ENCODE data around the gene WDFY3. TPM values are rescaled to one million over a fixed set of nuclear protein-coding genes. Genes with fewer than 3 reads are reported as not detected.

The WDFY3 gene
- total and polyA plus RNA-seq, 2 of the 13 experiments (the other 11 are each of a cell fraction or from before 2014, with no cell fraction given), result 16.7 to 24.5 TPM

DNA sequence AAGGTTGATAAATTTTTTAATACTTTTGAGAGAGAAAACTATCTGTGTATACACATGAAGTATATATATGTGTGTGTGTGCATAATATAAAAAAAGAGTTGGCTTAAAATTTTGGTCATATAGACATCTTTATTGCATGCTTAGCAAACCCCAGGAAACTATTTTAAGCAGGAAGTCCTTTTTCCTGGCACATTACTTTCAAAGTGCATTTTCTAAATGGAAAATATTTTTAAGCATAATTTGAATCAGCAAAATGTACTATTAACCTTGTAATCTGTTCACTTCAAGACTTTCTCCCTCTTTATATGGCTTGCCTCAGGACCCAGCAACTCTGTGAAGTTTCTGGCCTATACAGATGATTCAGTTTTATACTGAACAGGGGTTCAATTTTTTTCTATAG lies 277.3 kb downstream of the WDFY3 start:
- no peak for FAIRE-seq
- DNase-seq (ENCODE audit: low spot score), result no peak
- no peak for TF ChIP-seq STAG1 (CRISPR knock-in tag; IDR thresholded peaks at IDR 0.05)
- no peak for TF ChIP-seq POGZ (CRISPR knock-in tag; IDR thresholded peaks at IDR 0.05)
- no peak for TF ChIP-seq ELF1 (CRISPR knock-in tag; IDR thresholded peaks at IDR 0.05)
- TF ChIP-seq ZNF776 (CRISPR knock-in tag; IDR thresholded peaks at IDR 0.05), result no peak
- TF ChIP-seq ZFP36L2 (CRISPR knock-in tag; IDR thresholded peaks at IDR 0.05), result no peak
- no peak for TF ChIP-seq ZBTB42 (CRISPR knock-in tag; IDR thresholded peaks at IDR 0.05)
- peaks cover 9 to 37% of the 10 kb centered on the region in 2 experiments for H3K36me3 ChIP-seq (replicated peaks in 1 of 2; ENCODE audit: control insufficient read depth in 1 of 2, insufficient read depth in 2 of 2, low read length in 2 of 2)
- H3K4me2 ChIP-seq (ENCODE audit: low read depth, low read length), result no peak overlapping the region
- in situ Hi-C loops (cut with HindIII; ENCODE audit: extremely low pct_ligation_motif_present, low pct_unique_long_range_greater_than_20kb) (no loop called here), intact Hi-C loops (cut with micrococcal nuclease; ENCODE audit: unreplicated experiment) (no loop called here)
- no TSS peak for BruUV-seq (replicated peaks)
- no peak overlapping the region for H3K27ac ChIP-seq (ENCODE audit: extremely low read length, insufficient read depth, low read length)
- H3K79me2 ChIP-seq (ENCODE audit: insufficient read depth, low read length), result no peaks in the 10 kb centered on the region
- H3K9ac ChIP-seq (ENCODE audit: insufficient read depth, low read depth, low read length), result no peak overlapping the region
- no peak overlapping the region for H3K4me3 ChIP-seq (replicated peaks in 1 of 3; ENCODE audit: insufficient read depth in 1 of 3, low read depth in 2 of 3, low read length in 3 of 3)
- no peak overlapping the region for H2AFZ ChIP-seq (ENCODE audit: low read length)
- H3K9me3 ChIP-seq (ENCODE audit: low read length), result no peaks in the 10 kb centered on the region
- no peak for ATAC-seq
- no peaks in the 10 kb centered on the region for H3K27me3 ChIP-seq (ENCODE audit: control insufficient read depth in 1 of 2, insufficient read depth in 2 of 2, low read length in 2 of 2)
- no peaks in the 10 kb centered on the region for H3K4me1 ChIP-seq (ENCODE audit: insufficient read depth, low read length)
- CTCF ChIA-PET (ENCODE audit: low intra/inter-chr PET ratio, low total read pairs), result no interaction called here
- POLR2A ChIA-PET, result no interaction called here
- no peaks in the 10 kb centered on the region for H4K20me1 ChIP-seq (ENCODE audit: insufficient read depth, low read length)

DNA sequence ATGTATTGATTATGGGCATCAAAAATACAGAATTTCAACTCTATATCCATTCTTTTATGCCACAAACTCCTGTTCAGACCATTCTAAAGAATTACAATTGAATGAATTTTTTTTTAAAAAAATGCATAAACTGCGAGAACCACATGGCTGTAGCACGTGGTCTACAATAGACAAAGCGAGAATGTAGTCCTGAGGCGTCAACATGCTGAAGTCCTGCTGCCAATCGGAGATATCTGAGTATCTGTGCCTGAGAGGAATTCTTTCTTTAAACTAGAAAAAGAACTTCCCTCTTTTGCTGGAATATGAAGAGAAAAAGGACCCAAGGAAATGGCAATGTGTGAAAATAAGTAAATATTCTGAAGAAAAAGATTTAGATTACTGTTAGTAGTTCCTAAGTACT lies 277.9 kb downstream of the WDFY3 start:
- Histone ChIP-seq H3K79me2 (ENCODE audit: insufficient read depth, low read length) (no peaks in the 10 kb centered on the region), H3K4me3 (replicated peaks in 1 of 3; ENCODE audit: insufficient read depth in 1 of 3, low read depth in 2 of 3, low read length in 3 of 3) (no peak overlapping the region), H3K4me1 (ENCODE audit: insufficient read depth, low read length) (no peaks in the 10 kb centered on the region), H3K9ac (ENCODE audit: insufficient read depth, low read depth, low read length) (no peak overlapping the region), H3K9me3 (ENCODE audit: low read length) (no peaks in the 10 kb centered on the region), H2AFZ (ENCODE audit: low read length) (no peak overlapping the region), H3K27ac (ENCODE audit: extremely low read length, insufficient read depth, low read length) (no peak overlapping the region), H4K20me1 (ENCODE audit: insufficient read depth, low read length) (no peaks in the 10 kb centered on the region), H3K36me3 (replicated peaks in 1 of 2; ENCODE audit: control insufficient read depth in 1 of 2, insufficient read depth in 2 of 2, low read length in 2 of 2) (peaks cover 12 to 41% of the 10 kb centered on the region in 2 experiments), H3K4me2 (ENCODE audit: low read depth, low read length) (no peak overlapping the region), H3K27me3 (ENCODE audit: control insufficient read depth in 1 of 2, insufficient read depth in 2 of 2, low read length in 2 of 2) (no peaks in the 10 kb centered on the region)
- WGBS (ENCODE audit: low lambda C conversion rate), result 98% methylated on average over 5 of the region's 5 CpGs
- in situ Hi-C loops (cut with HindIII; ENCODE audit: extremely low pct_ligation_motif_present, low pct_unique_long_range_greater_than_20kb), result no loop called here
- FAIRE-seq, result no peak
- no TSS peak for BruUV-seq (replicated peaks)
- intact Hi-C loops (cut with micrococcal nuclease; ENCODE audit: unreplicated experiment), result no loop called here
- TF ChIP-seq ZNF589 (CRISPR knock-in tag; conservative IDR thresholded peaks at IDR 0.05), result no peak
- no peak for DNase-seq (ENCODE audit: low spot score)
- ChIA-PET CTCF (ENCODE audit: low intra/inter-chr PET ratio, low total read pairs) (no interaction called here), POLR2A (no interaction called here)
- ATAC-seq, result no peak
